Fibroblast of mammary gland (primary cell): ENCODE results near the gene CEACAM21.

ENCODE experiments used
- DNase-seq: peaks from one replicate; pipeline ENCODE4 v3.0.0-alpha.2; 2010; ENCODE audit warnings: low read depth
- H3K4me3 ChIP-seq: 2 replicates; pipeline ENCODE4 v1.5.1; 2011; ENCODE audit warnings: low read depth, mild to moderate bottlenecking, low read length, moderate library complexity; ENCODE audit not compliant: control insufficient read depth
- CTCF ChIP-seq: conservative IDR thresholded peaks from 2 replicates; pipeline ENCODE4 v1.5.1; 2011; ENCODE audit warnings: low read depth, low read length, inconsistent platforms; ENCODE audit not compliant: control insufficient read depth, insufficient read depth

CEACAM21 gene

GRCh38 chr19:41626278-41626677 lies 50.3 kb downstream of the CEACAM21 start:
- H3K4me3 ChIP-seq: no peak overlapping the region
- no peak for TF ChIP-seq CTCF
- no peak for DNase-seq

GRCh38 chr19:41626877-41627276 lies 50.9 kb downstream of the CEACAM21 start, which contains the start of gene CEACAM4:
CEACAM4 (minus strand) TSS chr19:41627074; CDS start chr19:41626963, 111 bp downstream.
- no peak for DNase-seq
- H3K4me3 ChIP-seq: no peak within 1 kb of the TSS
- no peak for TF ChIP-seq CTCF

- no peak for TF ChIP-seq CTCF
- no peak overlapping the region for H3K4me3 ChIP-seq
- no peak for DNase-seq
These were observed 52.2 kb downstream of the CEACAM21 start for GRCh38 chr19:41627966-41628675.
